Testis (tissue), 3 donors: ENCODE data around the gene FAT3. TPM values are rescaled to one million over a fixed set of nuclear protein-coding genes. Genes with fewer than 3 reads are reported as not detected.

Experiments used
- DNase-seq: peaks from one replicate; pipeline ENCODE4 v3.0.0-alpha.2; 2019
- H3K27ac ChIP-seq, 2 donors: fragments of 200-600 bp; sonication (generic); one replicate each; pipeline ENCODE4 v1.5.1; 2019
- H3K27me3 ChIP-seq: fragments of 200-600 bp; sonication (generic); one replicate; pipeline ENCODE4 v1.5.1; 2019
- H3K36me3 ChIP-seq: fragments of 200-600 bp; sonication (generic); one replicate; pipeline ENCODE4 v1.5.1; 2017; ENCODE audit warnings: low read depth; ENCODE audit errors: missing control alignments
- H3K4me1 ChIP-seq: fragments of 200-600 bp; sonication (generic); one replicate; pipeline ENCODE4 v1.5.1; 2019
- H3K4me3 ChIP-seq, 2 donors: fragments of 200-600 bp; sonication (generic); one replicate each; pipeline ENCODE4 v1.5.1; 2017 to 2019
- H3K9me3 ChIP-seq: fragments of 200-600 bp; sonication (generic); one replicate; pipeline ENCODE4 v1.5.1; 2017
- CTCF ChIP-seq, 3 experiments: fragments of 450-650 bp in 2 of 3; fragments of 200-600 bp in 1 of 3; sonication (generic) in 1 of 3; IDR thresholded peaks; one replicate each; pipeline ENCODE4 v1.5.1; 2016 to 2019; ENCODE audit warnings: antibody characterized with exemption in 3 of 3, mild to moderate bottlenecking in 2 of 3, moderate library complexity in 1 of 3
- POLR2A ChIP-seq: fragments of 450-650 bp; IDR thresholded peaks from one replicate; pipeline ENCODE4 v1.6.1; 2017; ENCODE audit warnings: antibody characterized with exemption, mild to moderate bottlenecking, moderate library complexity
- WGBS, 2 donors: methylation state at CpG; one replicate each; pipeline ENCODE4 v1.1.5; 2018; 5-methylcytosine and 5-hydroxymethylcytosine counted together
- intact Hi-C: fragments of 100-400 bp; cut with DNase I; formaldehyde crosslinking; loops from one replicate; pipeline ENCODE4 v1.15.1; 2023; ENCODE audit warnings: low total_unique reads
- polyA plus RNA-seq: library from polyadenylated mRNA; stranded (reverse); fragments of 350-450 nt; fragmentation: Illumina TruSeq; extraction: RNeasy Lipid Tissue Mini Kit (QIAGEN cat#74804); gene quantifications from one replicate; pipeline ENCODE4 v1.2.3, GENCODE V29; 2014; ENCODE audit warnings: low read depth, low replicate concordance; ENCODE audit not compliant: insufficient read depth
- total RNA-seq, 2 donors: library from RNA; depleted of rRNA; stranded (reverse); fragments of >200 nt; gene quantifications; one replicate each; pipeline ENCODE4 v1.2.3, GENCODE V29; 2016

FAT3 gene
- total and polyA plus RNA-seq, 3 donors from 2014 or later = 2.5 to 6.4 (median 6.2) TPM

DNA sequence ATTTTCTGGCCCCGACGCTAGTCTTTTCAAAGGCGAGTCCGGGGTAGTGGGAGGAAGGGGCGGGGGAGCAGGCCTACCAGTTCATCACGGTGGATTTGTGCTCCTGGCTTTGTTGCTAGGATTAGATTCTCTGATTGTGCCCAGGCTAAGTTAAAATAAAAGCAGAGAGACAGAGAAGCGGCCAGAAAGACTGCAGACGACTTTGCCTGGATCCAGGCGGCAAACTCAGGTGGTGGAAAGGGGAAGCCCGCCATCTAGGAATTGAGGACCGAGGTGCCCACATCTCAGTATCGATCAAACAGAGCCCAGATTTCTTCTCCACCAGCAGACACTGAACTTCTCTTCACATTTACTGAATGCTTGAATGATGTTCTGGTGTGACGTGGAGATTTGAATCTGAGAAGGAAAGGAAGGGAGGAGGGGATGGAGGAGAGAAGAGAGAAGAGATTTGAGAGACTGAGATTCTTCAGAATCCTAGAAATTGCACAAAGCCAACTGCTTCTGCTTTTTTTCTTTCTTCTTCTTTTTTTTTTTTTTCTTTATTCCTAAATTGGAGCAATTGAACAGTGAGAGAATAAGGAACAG is 2.7 kb downstream of the FAT3 start:
- whole genome bisulfite sequencing, 2 donors = 7 to 13% methylated on average over 13 of the region's 13 CpGs
- peak overlapping the region; percentile 49 to 65 for H3K4me3 ChIP-seq
- H3K36me3 ChIP-seq = no peaks in the 10 kb centered on the region
- DNase-seq = no peak
- no peaks in the 10 kb centered on the region for H3K27me3 ChIP-seq
- H3K4me1 ChIP-seq = peaks cover 16% of the 10 kb centered on the region
- TF ChIP-seq POLR2A = no peak
- TF ChIP-seq CTCF (IDR thresholded peaks at IDR 0.05) = no peak
- no peaks in the 10 kb centered on the region for H3K9me3 ChIP-seq
- intact Hi-C loops = no loop called here
- no peak overlapping the region for H3K27ac ChIP-seq

DNA sequence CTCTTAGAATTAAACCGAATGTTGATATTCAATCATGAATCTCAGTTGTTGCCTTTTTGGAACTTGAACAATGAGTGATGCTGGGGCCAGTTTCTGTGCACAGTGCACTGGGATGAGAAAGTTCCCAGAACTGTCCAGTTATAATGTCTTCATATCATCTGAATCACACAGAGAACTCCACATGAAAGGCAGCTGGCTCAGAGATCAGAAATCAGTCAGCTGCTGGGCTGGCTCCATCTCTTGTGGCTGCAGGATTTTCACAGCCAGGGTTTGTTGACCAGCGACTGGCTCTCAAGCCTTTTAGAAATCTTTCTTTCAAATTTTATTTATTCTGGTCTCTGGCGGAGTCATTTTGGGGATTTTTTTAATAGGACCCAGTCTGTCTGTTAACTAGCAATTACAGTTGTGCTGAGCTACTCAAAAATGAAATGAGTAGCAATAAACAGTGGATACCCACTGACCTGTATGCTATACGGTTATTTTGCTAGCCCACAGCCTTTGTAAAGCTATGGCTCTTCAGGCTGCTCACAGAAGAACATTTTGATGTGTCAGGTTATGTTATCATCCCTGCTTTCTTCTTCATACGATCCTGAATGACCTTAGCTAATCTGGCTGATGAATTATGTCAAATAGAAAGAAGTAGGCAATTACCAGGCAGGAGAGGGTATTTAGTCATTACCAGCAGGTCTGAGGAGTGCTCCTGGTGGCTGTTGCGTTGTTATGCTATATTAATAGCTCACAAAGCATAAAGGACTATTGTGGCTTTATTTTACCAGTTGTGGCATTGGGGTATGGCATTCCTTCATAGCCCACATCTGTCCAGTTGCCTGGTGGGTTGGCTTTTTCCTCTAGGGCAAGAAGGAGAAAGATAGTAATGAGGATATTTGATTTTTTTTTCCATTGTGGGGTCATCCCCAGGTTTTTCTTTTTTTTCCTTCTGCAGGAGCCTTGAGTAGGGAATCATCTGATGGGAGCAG is 3.6 kb downstream of the FAT3 start:
- Histone ChIP-seq H3K4me3 (no peak overlapping the region), H3K9me3 (no peaks in the 10 kb centered on the region), H3K36me3 (no peaks in the 10 kb centered on the region), H3K27me3 (no peaks in the 10 kb centered on the region), H3K27ac (no peak overlapping the region), H3K4me1 (peaks cover 16% of the 10 kb centered on the region)
- WGBS, 2 donors = 50 to 65% methylated on average over 6 of the region's 6 CpGs
- TF ChIP-seq CTCF (IDR thresholded peaks at IDR 0.05) (no peak), POLR2A (no peak)
- no peak for DNase-seq
- intact Hi-C loops = no loop called here

GRCh38 chr11:92236856-92237255 is 12.2 kb downstream of the FAT3 start:
- no peak for DNase-seq
- WGBS, 2 donors = 70 to 85% methylated on average over 1 of the region's 1 CpG
- TF ChIP-seq POLR2A (no peak), CTCF (IDR thresholded peaks at IDR 0.05) (no peak)

DNA sequence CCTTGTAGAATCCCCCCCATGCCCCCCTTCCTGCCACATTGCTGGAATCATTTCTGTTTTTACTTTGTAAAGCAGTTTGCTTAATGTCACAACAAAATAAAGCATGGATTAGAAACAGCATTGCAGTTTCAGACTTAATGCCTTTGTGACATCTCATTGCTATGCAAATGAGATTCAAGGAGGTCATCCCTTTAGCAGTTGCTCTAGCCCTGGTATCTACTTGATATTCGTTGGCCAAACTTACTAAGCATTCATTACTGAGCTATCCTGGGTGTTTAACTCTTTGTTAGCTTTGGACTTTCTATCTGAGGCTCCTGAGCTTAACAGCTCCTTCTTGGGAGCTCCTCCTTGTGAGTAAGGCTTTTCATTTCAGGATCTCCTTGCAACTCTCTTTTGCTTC is 16.3 kb downstream of the FAT3 start:
- 48 to 57% methylated on average over 1 of the region's 1 CpG for WGBS, 2 donors
- no peak for TF ChIP-seq POLR2A
- TF ChIP-seq CTCF (IDR thresholded peaks at IDR 0.05) = no peak
- DNase-seq = no peak

More at GRCh38 chr11:92236856-92237255, 12.2 kb downstream of the FAT3 start:
- Histone ChIP-seq H3K27ac (no peak overlapping the region), H3K27me3 (no peaks in the 10 kb centered on the region), H3K36me3 (no peaks in the 10 kb centered on the region), H3K4me1 (no peaks in the 10 kb centered on the region), H3K4me3 (no peak overlapping the region), H3K9me3 (no peaks in the 10 kb centered on the region)
- intact Hi-C loops = no loop called here

More for the DNA sequence above, 16.3 kb downstream of the FAT3 start:
- intact Hi-C loops = no loop called here
- Histone ChIP-seq H3K36me3 (no peaks in the 10 kb centered on the region), H3K27me3 (no peaks in the 10 kb centered on the region), H3K4me1 (no peaks in the 10 kb centered on the region), H3K4me3 (no peak overlapping the region), H3K9me3 (no peaks in the 10 kb centered on the region), H3K27ac (no peak overlapping the region)
